ENCODE measurements around the gene FMNL2.
"Not testable (repeated sequence)": the region's sequence is repeated elsewhere in the genome, so short reads cannot be mapped to it uniquely, and the experiment has no call there.

Gene FMNL2

GRCh38 chr2:152474523-152474922 lies 139.5 kb downstream of the FMNL2 start:
- DNase-seq: not testable (repeated sequence)

GRCh38 chr2:152475982-152476381 lies 141.0 kb downstream of the FMNL2 start:
- no peak for DNase-seq

- no peak for DNase-seq
These were observed 142.5 kb downstream of the FMNL2 start for GRCh38 chr2:152477347-152478092.

GRCh38 chr2:152479282-152479681 lies 144.3 kb downstream of the FMNL2 start:
- DNase-seq: no peak

- DNase-seq: no peak
These were observed 145.9 kb downstream of the FMNL2 start for GRCh38 chr2:152480821-152481399.

GRCh38 chr2:152481881-152482583 lies 147.1 kb downstream of the FMNL2 start:
- no peak for DNase-seq

GRCh38 chr2:152483276-152484063 lies 148.5 kb downstream of the FMNL2 start:
- no peak for DNase-seq

- no peak for DNase-seq
These were observed 151.2 kb downstream of the FMNL2 start for GRCh38 chr2:152485954-152486736.

- DNase-seq: no peak
These were observed 151.9 kb downstream of the FMNL2 start for GRCh38 chr2:152486737-152487400.

- no peak for DNase-seq
These were observed 153.1 kb downstream of the FMNL2 start for GRCh38 chr2:152488075-152488474.

- no peak for DNase-seq
These were observed 154.4 kb downstream of the FMNL2 start for GRCh38 chr2:152489364-152489763.

GRCh38 chr2:152490686-152491455 lies 155.9 kb downstream of the FMNL2 start:
- DNase-seq: no peak

GRCh38 chr2:152492131-152492530 lies 157.2 kb downstream of the FMNL2 start:
- DNase-seq: no peak

GRCh38 chr2:152492911-152493310 lies 157.9 kb downstream of the FMNL2 start:
- no peak for DNase-seq

- no peak for DNase-seq
These were observed 158.4 kb downstream of the FMNL2 start for GRCh38 chr2:152493417-152493816.

- DNase-seq: no peak
These were observed 159.1 kb downstream of the FMNL2 start for GRCh38 chr2:152493945-152494528.

- DNase-seq: no peak
These were observed 161.4 kb downstream of the FMNL2 start for GRCh38 chr2:152496371-152496770.

- DNase-seq: no peak
These were observed 162.6 kb downstream of the FMNL2 start for GRCh38 chr2:152497481-152498052.

- peak; percentile 23 for DNase-seq
These were observed 164.4 kb downstream of the FMNL2 start for GRCh38 chr2:152499331-152499816.
